SW480 (cell line): ENCODE data around the gene CMTM1.
"Not testable (repeated sequence)": the region's sequence is repeated elsewhere in the genome, so short reads cannot be mapped to it uniquely, and the experiment has no call there.

Source experiments
- DNase-seq: peaks from one replicate; pipeline ENCODE4 v3.0.0-alpha.2; 2016; ENCODE audit warnings: low spot score

Gene CMTM1

GRCh38 chr16:66562409-66562808 is 3.8 kb upstream of the CMTM1 start:
- DNase-seq, result no peak

- no peak for DNase-seq
Measured at GRCh38 chr16:66562986-66563385, 3.3 kb upstream of the CMTM1 start.

GRCh38 chr16:66563574-66564334 is 2.5 kb upstream of the CMTM1 start:
- no peak for DNase-seq

GRCh38 chr16:66567270-66567669 is 1.0 kb downstream of the CMTM1 start:
- DNase-seq, result not testable (repeated sequence)

GRCh38 chr16:66568355-66568754 is 2.1 kb downstream of the CMTM1 start:
- no peak for DNase-seq

- no peak for DNase-seq
Measured at GRCh38 chr16:66569131-66569530, 2.9 kb downstream of the CMTM1 start.

GRCh38 chr16:66569827-66570405 is 3.7 kb downstream of the CMTM1 start:
- no peak for DNase-seq

GRCh38 chr16:66572356-66572755 is 6.1 kb downstream of the CMTM1 start:
- no peak for DNase-seq

GRCh38 chr16:66574081-66574480 is 7.8 kb downstream of the CMTM1 start:
- DNase-seq, result no peak

- DNase-seq, result no peak
Measured at GRCh38 chr16:66574531-66574930, 8.3 kb downstream of the CMTM1 start.

- no peak for DNase-seq
Measured at GRCh38 chr16:66575060-66575459, 8.8 kb downstream of the CMTM1 start.

GRCh38 chr16:66576296-66576695 is 10.1 kb downstream of the CMTM1 start:
- DNase-seq, result no peak

- DNase-seq, result no peak
Measured at GRCh38 chr16:66578651-66579531, 12.7 kb downstream of the CMTM1 start, which contains the start of gene CMTM2. TSS of gene CMTM2 (plus strand) at chr16:66579463. CDS start at chr16:66579608, 145 bp downstream.

- DNase-seq, result no peak
Measured at GRCh38 chr16:66580605-66581209, 14.5 kb downstream of the CMTM1 start.

GRCh38 chr16:66581246-66581952 is 15.2 kb downstream of the CMTM1 start:
- no peak for DNase-seq

- no peak for DNase-seq
Measured at GRCh38 chr16:66585481-66586239, 19.4 kb downstream of the CMTM1 start.

- DNase-seq, result no peak
Measured at GRCh38 chr16:66587881-66588600, 21.8 kb downstream of the CMTM1 start.

GRCh38 chr16:66588981-66589713 is 22.9 kb downstream of the CMTM1 start:
- DNase-seq, result no peak

- no peak for DNase-seq
Measured at GRCh38 chr16:66590322-66590721, 24.1 kb downstream of the CMTM1 start.

- DNase-seq, result no peak
Measured at GRCh38 chr16:66591018-66591417, 24.8 kb downstream of the CMTM1 start.
